ENCODE results near the gene FGGY.

The FGGY gene

DNA sequence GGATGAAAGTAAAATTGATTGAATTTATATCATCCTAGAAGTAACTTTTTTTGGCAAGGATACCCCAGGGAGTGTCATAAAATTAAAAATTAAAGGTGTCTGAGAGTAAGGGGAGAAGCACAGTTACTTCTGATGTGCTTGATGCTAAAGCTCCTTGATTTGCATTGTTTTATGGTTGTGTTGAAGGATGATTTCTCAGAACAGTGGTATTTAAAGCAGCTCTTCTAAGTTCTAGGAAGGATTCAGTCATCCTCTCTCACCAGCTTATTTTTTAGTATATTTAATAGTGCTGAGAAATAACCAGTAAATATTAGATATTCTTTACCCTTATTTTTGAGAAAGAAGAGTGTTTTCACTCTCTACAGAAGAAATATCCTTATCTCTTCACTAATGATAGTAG lies 93.0 kb downstream of the FGGY start:
- no peaks in the 10 kb centered on the region for H3K9me3 ChIP-seq (ENCODE audit: insufficient read depth, low read length, severe bottlenecking)
- peaks cover 19% of the 10 kb centered on the region for H3K4me1 ChIP-seq (ENCODE audit: insufficient read depth, low read length)
- no peaks in the 10 kb centered on the region for H3K27me3 ChIP-seq (ENCODE audit: insufficient read depth, low read length, poor library complexity)
- no peak overlapping the region for H3K27ac ChIP-seq (ENCODE audit: low read length)
- H2AFZ ChIP-seq (ENCODE audit: low read depth, low read length): no peak overlapping the region
- ATAC-seq (ENCODE audit: insufficient read depth, low read depth) (no peak), DNase-seq (no peak)
- no peaks in the 10 kb centered on the region for H3K36me3 ChIP-seq (ENCODE audit: insufficient read depth, low read length)
- H3K4me3 ChIP-seq (ENCODE audit: low read depth in 1 of 2, low read length in 2 of 2): no peak overlapping the region
- H3K9ac ChIP-seq (ENCODE audit: low read depth, low read length): no peak overlapping the region
- no peaks in the 10 kb centered on the region for H3K79me2 ChIP-seq (ENCODE audit: insufficient read depth, low read length)
- no peak overlapping the region for H3K4me2 ChIP-seq (ENCODE audit: insufficient read depth, low read length)
- H4K20me1 ChIP-seq (ENCODE audit: insufficient read depth, low read length): no peaks in the 10 kb centered on the region
- TF ChIP-seq EZH2 (IDR thresholded peaks at IDR 0.05; ENCODE audit: borderline replicate concordance, low read depth, low read length, severe bottlenecking): no peak
- TF ChIP-seq, protein P1, sequence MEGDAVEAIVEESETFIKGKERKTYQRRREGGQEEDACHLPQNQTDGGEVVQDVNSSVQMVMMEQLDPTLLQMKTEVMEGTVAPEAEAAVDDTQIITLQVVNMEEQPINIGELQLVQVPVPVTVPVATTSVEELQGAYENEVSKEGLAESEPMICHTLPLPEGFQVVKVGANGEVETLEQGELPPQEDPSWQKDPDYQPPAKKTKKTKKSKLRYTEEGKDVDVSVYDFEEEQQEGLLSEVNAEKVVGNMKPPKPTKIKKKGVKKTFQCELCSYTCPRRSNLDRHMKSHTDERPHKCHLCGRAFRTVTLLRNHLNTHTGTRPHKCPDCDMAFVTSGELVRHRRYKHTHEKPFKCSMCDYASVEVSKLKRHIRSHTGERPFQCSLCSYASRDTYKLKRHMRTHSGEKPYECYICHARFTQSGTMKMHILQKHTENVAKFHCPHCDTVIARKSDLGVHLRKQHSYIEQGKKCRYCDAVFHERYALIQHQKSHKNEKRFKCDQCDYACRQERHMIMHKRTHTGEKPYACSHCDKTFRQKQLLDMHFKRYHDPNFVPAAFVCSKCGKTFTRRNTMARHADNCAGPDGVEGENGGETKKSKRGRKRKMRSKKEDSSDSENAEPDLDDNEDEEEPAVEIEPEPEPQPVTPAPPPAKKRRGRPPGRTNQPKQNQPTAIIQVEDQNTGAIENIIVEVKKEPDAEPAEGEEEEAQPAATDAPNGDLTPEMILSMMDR (IDR thresholded peaks at IDR 0.05; ENCODE audit: borderline replicate concordance, extremely low read depth, low read length, poor library complexity, severe bottlenecking): no peak

DNA sequence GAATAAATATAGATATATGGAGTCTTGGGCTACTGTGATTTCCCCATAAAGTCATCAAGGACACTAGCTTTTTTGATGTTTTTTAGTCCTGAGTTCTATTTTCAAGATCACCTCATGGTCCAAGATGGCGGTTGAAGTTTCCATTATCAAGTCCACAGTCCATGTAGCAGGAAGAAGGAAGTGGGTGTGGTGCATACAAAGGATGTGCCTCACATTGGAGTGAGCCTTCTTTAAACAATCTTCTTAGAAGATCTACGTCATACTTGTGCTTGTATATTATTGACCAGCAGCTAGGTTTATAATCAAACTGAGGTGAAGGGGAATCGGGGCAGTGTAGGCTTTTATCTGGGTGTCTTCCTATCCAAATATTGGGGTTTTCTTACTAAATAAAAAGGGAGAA lies 93.4 kb downstream of the FGGY start:
- no peaks in the 10 kb centered on the region for H3K36me3 ChIP-seq (ENCODE audit: insufficient read depth, low read length)
- H3K9ac ChIP-seq (ENCODE audit: low read depth, low read length): no peak overlapping the region
- no peaks in the 10 kb centered on the region for H3K79me2 ChIP-seq (ENCODE audit: insufficient read depth, low read length)
- no peaks in the 10 kb centered on the region for H3K27me3 ChIP-seq (ENCODE audit: insufficient read depth, low read length, poor library complexity)
- ATAC-seq (ENCODE audit: insufficient read depth, low read depth) (no peak), DNase-seq (no peak)
- TF ChIP-seq, protein P1 (IDR thresholded peaks at IDR 0.05; ENCODE audit: borderline replicate concordance, extremely low read depth, low read length, poor library complexity, severe bottlenecking): no peak
- TF ChIP-seq EZH2 (IDR thresholded peaks at IDR 0.05; ENCODE audit: borderline replicate concordance, low read depth, low read length, severe bottlenecking): no peak
- no peaks in the 10 kb centered on the region for H4K20me1 ChIP-seq (ENCODE audit: insufficient read depth, low read length)
- H2AFZ ChIP-seq (ENCODE audit: low read depth, low read length): no peak overlapping the region
- H3K4me2 ChIP-seq (ENCODE audit: insufficient read depth, low read length): no peak overlapping the region
- peaks cover 24% of the 10 kb centered on the region for H3K4me1 ChIP-seq (ENCODE audit: insufficient read depth, low read length)
- H3K27ac ChIP-seq (ENCODE audit: low read length): no peak overlapping the region
- no peaks in the 10 kb centered on the region for H3K9me3 ChIP-seq (ENCODE audit: insufficient read depth, low read length, severe bottlenecking)
- H3K4me3 ChIP-seq (ENCODE audit: low read depth in 1 of 2, low read length in 2 of 2): no peak overlapping the region

DNA sequence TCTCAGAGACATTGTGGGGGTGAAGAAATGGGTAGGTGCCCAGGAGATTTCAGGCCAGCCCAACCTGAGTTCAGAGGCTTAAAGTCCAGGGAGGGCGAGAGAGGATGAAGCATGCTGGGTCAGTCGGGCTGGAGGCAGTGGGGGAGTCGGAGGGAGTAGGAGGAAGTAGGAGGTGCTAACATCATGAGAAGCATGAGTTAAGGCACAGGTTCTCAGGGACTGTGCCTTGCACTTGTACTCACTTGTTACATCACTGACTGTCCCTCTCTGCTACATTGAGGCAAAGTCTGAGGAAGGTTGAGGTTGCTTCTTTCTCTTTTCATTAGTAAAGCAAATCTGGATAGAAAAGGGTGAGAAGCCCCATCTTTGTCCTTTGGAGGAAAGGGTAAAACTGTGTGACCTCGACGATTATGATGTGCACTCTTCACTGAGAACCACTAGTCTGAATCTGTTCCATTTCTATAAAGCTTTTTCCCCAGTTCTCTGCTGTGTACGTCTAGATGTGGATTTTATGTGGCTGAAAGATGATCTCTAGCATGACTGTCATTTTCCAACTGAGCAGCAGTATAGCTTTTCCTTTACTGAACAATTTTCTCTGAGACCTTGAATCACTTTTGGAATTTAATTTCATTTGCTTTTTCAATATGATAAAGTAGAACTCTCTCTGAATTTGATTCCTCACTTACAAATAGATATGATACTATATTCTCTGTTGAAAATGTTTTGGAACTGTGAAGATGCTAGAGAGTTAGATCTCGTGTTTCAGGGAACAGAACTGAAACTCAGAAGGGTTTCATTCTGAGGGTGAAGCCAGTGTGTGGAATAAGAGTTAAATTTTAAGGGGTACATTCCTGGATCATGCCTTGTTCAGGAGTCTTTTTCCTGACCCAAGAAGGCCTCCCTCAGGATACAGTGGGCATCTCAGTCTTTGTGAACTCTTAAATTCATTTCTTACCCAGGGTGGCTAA lies 94.6 kb downstream of the FGGY start:
- H2AFZ ChIP-seq (ENCODE audit: low read depth, low read length): no peak overlapping the region
- 0 out of 2 replicates have a peak overlapping the region, but pooled peaks have one; percentile 15 for H3K27ac ChIP-seq (ENCODE audit: low read length)
- no peak overlapping the region for H3K4me3 ChIP-seq (ENCODE audit: low read depth in 1 of 2, low read length in 2 of 2)
- no peak for DNase-seq
- no peak for ATAC-seq (ENCODE audit: insufficient read depth, low read depth)
- H3K9ac ChIP-seq (ENCODE audit: low read depth, low read length): no peak overlapping the region
- H3K4me2 ChIP-seq (ENCODE audit: insufficient read depth, low read length): no peak overlapping the region
- peaks cover 32% of the 10 kb centered on the region for H3K4me1 ChIP-seq (ENCODE audit: insufficient read depth, low read length)
- TF ChIP-seq, protein P1 (IDR thresholded peaks at IDR 0.05; ENCODE audit: borderline replicate concordance, extremely low read depth, low read length, poor library complexity, severe bottlenecking): no peak
- TF ChIP-seq EZH2 (IDR thresholded peaks at IDR 0.05; ENCODE audit: borderline replicate concordance, low read depth, low read length, severe bottlenecking): no peak
- no peaks in the 10 kb centered on the region for H3K36me3 ChIP-seq (ENCODE audit: insufficient read depth, low read length)
- no peaks in the 10 kb centered on the region for H3K27me3 ChIP-seq (ENCODE audit: insufficient read depth, low read length, poor library complexity)
- no peaks in the 10 kb centered on the region for H3K79me2 ChIP-seq (ENCODE audit: insufficient read depth, low read length)
- H4K20me1 ChIP-seq (ENCODE audit: insufficient read depth, low read length): no peaks in the 10 kb centered on the region
- no peaks in the 10 kb centered on the region for H3K9me3 ChIP-seq (ENCODE audit: insufficient read depth, low read length, severe bottlenecking)

Measured in DND-41 (cell line).